IPS-20b (cell line): Measurements from ENCODE around the gene MYL9.

Experiments
- H3K27ac ChIP-seq: one replicate; pipeline ENCODE4 v1.5.1; 2013; ENCODE audit warnings: low read length
- H3K27me3 ChIP-seq: 2 replicates; pipeline ENCODE4 v1.6.1; 2013; ENCODE audit warnings: mild to moderate bottlenecking, low read length, inconsistent platforms; ENCODE audit not compliant: insufficient read depth
- H3K36me3 ChIP-seq: 2 replicates; pipeline ENCODE4 v1.6.1; 2013; ENCODE audit warnings: low read depth, mild to moderate bottlenecking, inconsistent platforms, low read length, moderate library complexity; ENCODE audit not compliant: insufficient read depth
- H3K4me1 ChIP-seq: 2 replicates; pipeline ENCODE4 v1.6.1; 2013; ENCODE audit warnings: mild to moderate bottlenecking, control low read depth, inconsistent platforms, low read length, moderate library complexity; ENCODE audit not compliant: insufficient read depth
- H3K4me3 ChIP-seq: 2 replicates; pipeline ENCODE4 v1.5.1; 2013; ENCODE audit warnings: mild to moderate bottlenecking, low read length, inconsistent platforms
- H3K9ac ChIP-seq: 2 replicates; pipeline ENCODE4 v1.6.1; 2013; ENCODE audit warnings: low read depth, mild to moderate bottlenecking, inconsistent platforms, low read length, moderate library complexity
- H3K9me3 ChIP-seq: 2 replicates; pipeline ENCODE4 v1.6.1; 2013; ENCODE audit warnings: mild to moderate bottlenecking, low read depth, low read length, inconsistent platforms; ENCODE audit not compliant: insufficient read depth

Gene MYL9

GRCh38 chr20:36576081-36576445 lies 34.7 kb downstream of the MYL9 start:
- no peaks in the 10 kb centered on the region for H3K27me3 ChIP-seq
- no peak overlapping the region for H3K27ac ChIP-seq
- H3K36me3 ChIP-seq = peaks cover 26% of the 10 kb centered on the region
- no peaks in the 10 kb centered on the region for H3K9me3 ChIP-seq
- H3K4me1 ChIP-seq = peaks cover 23% of the 10 kb centered on the region; the same call in 1 of the 2 replicates
- H3K9ac ChIP-seq = no peak overlapping the region
- H3K4me3 ChIP-seq = no peak overlapping the region

GRCh38 chr20:36578356-36579041 lies 37.2 kb downstream of the MYL9 start:
- no peak overlapping the region for H3K27ac ChIP-seq
- peaks cover 6% of the 10 kb centered on the region; the same call in 1 of the 2 replicates for H3K4me1 ChIP-seq
- peaks cover 48% of the 10 kb centered on the region for H3K36me3 ChIP-seq

GRCh38 chr20:36579996-36580545 lies 38.8 kb downstream of the MYL9 start:
- Histone ChIP-seq H3K27ac (no peak overlapping the region), H3K27me3 (no peaks in the 10 kb centered on the region), H3K4me1 (peaks cover 15% of the 10 kb centered on the region; the same call in 1 of the 2 replicates), H3K36me3 (peaks cover 54% of the 10 kb centered on the region), H3K9me3 (no peaks in the 10 kb centered on the region), H3K4me3 (no peak overlapping the region), H3K9ac (no peak overlapping the region)

More at GRCh38 chr20:36578356-36579041, 37.2 kb downstream of the MYL9 start:
- Histone ChIP-seq H3K27me3 (no peaks in the 10 kb centered on the region), H3K9me3 (no peaks in the 10 kb centered on the region), H3K9ac (no peak overlapping the region), H3K4me3 (no peak overlapping the region)

GRCh38 chr20:36582322-36582721 lies 41.0 kb downstream of the MYL9 start:
- Histone ChIP-seq H3K9ac (no peak overlapping the region), H3K36me3 (peaks cover 59% of the 10 kb centered on the region)

GRCh38 chr20:36582821-36583220 lies 41.5 kb downstream of the MYL9 start:
- Histone ChIP-seq H3K36me3 (peaks cover 62% of the 10 kb centered on the region), H3K27ac (no peak overlapping the region), H3K9ac (no peak overlapping the region)

More at GRCh38 chr20:36582322-36582721, 41.0 kb downstream of the MYL9 start:
- Histone ChIP-seq H3K27ac (no peak overlapping the region), H3K9me3 (no peaks in the 10 kb centered on the region), H3K4me1 (peaks cover 28% of the 10 kb centered on the region), H3K27me3 (no peaks in the 10 kb centered on the region), H3K4me3 (no peak overlapping the region)

GRCh38 chr20:36584018-36584481 lies 42.7 kb downstream of the MYL9 start:
- H3K4me3 ChIP-seq = no peak overlapping the region
- no peak overlapping the region for H3K27ac ChIP-seq
- H3K27me3 ChIP-seq = no peaks in the 10 kb centered on the region
- peaks cover 33% of the 10 kb centered on the region for H3K4me1 ChIP-seq
- no peaks in the 10 kb centered on the region for H3K9me3 ChIP-seq
- H3K36me3 ChIP-seq = peaks cover 58% of the 10 kb centered on the region
- H3K9ac ChIP-seq = no peak overlapping the region; the same call in 1 of the 2 replicates

More at GRCh38 chr20:36582821-36583220, 41.5 kb downstream of the MYL9 start:
- Histone ChIP-seq H3K27me3 (no peaks in the 10 kb centered on the region), H3K9me3 (no peaks in the 10 kb centered on the region), H3K4me3 (no peak overlapping the region), H3K4me1 (peaks cover 33% of the 10 kb centered on the region)

- peak overlapping the region; percentile 50 for H3K4me3 ChIP-seq
Measured at GRCh38 chr20:36585410-36586125, 44.2 kb downstream of the MYL9 start.

GRCh38 chr20:36587388-36588070 lies 46.2 kb downstream of the MYL9 start:
- no peak overlapping the region for H3K9ac ChIP-seq
- H3K36me3 ChIP-seq = peaks cover 49% of the 10 kb centered on the region
- H3K4me1 ChIP-seq = peaks cover 39% of the 10 kb centered on the region
- no peak overlapping the region for H3K4me3 ChIP-seq
- H3K27ac ChIP-seq = no peak overlapping the region
- H3K9me3 ChIP-seq = no peaks in the 10 kb centered on the region
- H3K27me3 ChIP-seq = no peaks in the 10 kb centered on the region

More at GRCh38 chr20:36585410-36586125, 44.2 kb downstream of the MYL9 start:
- Histone ChIP-seq H3K27me3 (no peaks in the 10 kb centered on the region), H3K36me3 (peaks cover 55% of the 10 kb centered on the region), H3K9me3 (no peaks in the 10 kb centered on the region), H3K9ac (peak overlapping the region; percentile 81), H3K4me1 (peaks cover 33% of the 10 kb centered on the region), H3K27ac (peak overlapping the region; percentile 87)

- H3K4me3 ChIP-seq = no peak overlapping the region
Measured at GRCh38 chr20:36591281-36591680, 50.0 kb downstream of the MYL9 start.

GRCh38 chr20:36591854-36592641 lies 50.7 kb downstream of the MYL9 start:
- H3K36me3 ChIP-seq = peaks cover 49% of the 10 kb centered on the region
- no peaks in the 10 kb centered on the region for H3K27me3 ChIP-seq
- peaks cover 13% of the 10 kb centered on the region; the same call in 1 of the 2 replicates for H3K4me1 ChIP-seq
- no peak overlapping the region for H3K4me3 ChIP-seq
- no peak overlapping the region for H3K27ac ChIP-seq
- H3K9me3 ChIP-seq = no peaks in the 10 kb centered on the region
- H3K9ac ChIP-seq = no peak overlapping the region

More at GRCh38 chr20:36591281-36591680, 50.0 kb downstream of the MYL9 start:
- H3K9me3 ChIP-seq = no peaks in the 10 kb centered on the region
- no peaks in the 10 kb centered on the region for H3K27me3 ChIP-seq
- no peak overlapping the region for H3K9ac ChIP-seq
- H3K36me3 ChIP-seq = peaks cover 51% of the 10 kb centered on the region
- peaks cover 21% of the 10 kb centered on the region for H3K4me1 ChIP-seq
- no peak overlapping the region for H3K27ac ChIP-seq
